Endothelial cell of umbilical vein (primary cell): Measurements from ENCODE around the gene MKLN1.

ENCODE experiments used
- CTCF ChIP-seq, 2 donors: IDR thresholded peaks; 1 replicate in 1 of 2; 2 replicates in 1 of 2; pipeline ENCODE4 v1.5.1; 2011; ENCODE audit warnings: low read length in 2 of 2, mild to moderate bottlenecking in 2 of 2, moderate library complexity in 2 of 2, control low read depth in 1 of 2, inconsistent platforms in 1 of 2, low read depth in 1 of 2; ENCODE audit not compliant: insufficient read depth in 1 of 2; ENCODE audit errors: extremely low read depth in 1 of 2
- EZH2 ChIP-seq: IDR thresholded peaks from 2 replicates; pipeline ENCODE4 v1.6.1; 2012; ENCODE audit warnings: borderline replicate concordance, low read depth, mild to moderate bottlenecking, moderate library complexity, low read length, inconsistent platforms; ENCODE audit not compliant: severe bottlenecking
- FOS ChIP-seq: IDR thresholded peaks from 2 replicates; pipeline ENCODE4 v1.6.1; 2011; ENCODE audit warnings: mild to moderate bottlenecking, low read length, moderate library complexity, borderline replicate concordance; ENCODE audit not compliant: insufficient read depth
- GATA2 ChIP-seq: IDR thresholded peaks from 2 replicates; pipeline ENCODE4 v1.7.0; 2011; ENCODE audit warnings: low read depth, mild to moderate bottlenecking, moderate library complexity, mixed read lengths, low read length; ENCODE audit not compliant: insufficient read length, insufficient read depth
- JUN ChIP-seq: IDR thresholded peaks from 2 replicates; pipeline ENCODE4 v1.6.1; 2011; ENCODE audit warnings: borderline replicate concordance, low read depth; ENCODE audit not compliant: insufficient read length, insufficient read depth
- MYC ChIP-seq: IDR thresholded peaks from one replicate; pipeline ENCODE4 v1.6.1; 2011; ENCODE audit warnings: mild to moderate bottlenecking, low read depth, low read length
- POLR2A ChIP-seq: IDR thresholded peaks from 2 replicates; pipeline ENCODE4 v1.6.1; 2012; ENCODE audit warnings: low read depth, mild to moderate bottlenecking, control low read depth, low read length
- POLR2AphosphoS5 ChIP-seq: IDR thresholded peaks from 2 replicates; pipeline ENCODE4 v1.6.1; 2012; ENCODE audit warnings: low read depth, mild to moderate bottlenecking, control low read depth, low read length, moderate library complexity; ENCODE audit not compliant: insufficient read depth
- TF ChIP-seq, protein P1 (sequence below): IDR thresholded peaks from 2 replicates; pipeline ENCODE4 v1.6.1; 2011; ENCODE audit not compliant: insufficient read depth, insufficient read length

DNA sequence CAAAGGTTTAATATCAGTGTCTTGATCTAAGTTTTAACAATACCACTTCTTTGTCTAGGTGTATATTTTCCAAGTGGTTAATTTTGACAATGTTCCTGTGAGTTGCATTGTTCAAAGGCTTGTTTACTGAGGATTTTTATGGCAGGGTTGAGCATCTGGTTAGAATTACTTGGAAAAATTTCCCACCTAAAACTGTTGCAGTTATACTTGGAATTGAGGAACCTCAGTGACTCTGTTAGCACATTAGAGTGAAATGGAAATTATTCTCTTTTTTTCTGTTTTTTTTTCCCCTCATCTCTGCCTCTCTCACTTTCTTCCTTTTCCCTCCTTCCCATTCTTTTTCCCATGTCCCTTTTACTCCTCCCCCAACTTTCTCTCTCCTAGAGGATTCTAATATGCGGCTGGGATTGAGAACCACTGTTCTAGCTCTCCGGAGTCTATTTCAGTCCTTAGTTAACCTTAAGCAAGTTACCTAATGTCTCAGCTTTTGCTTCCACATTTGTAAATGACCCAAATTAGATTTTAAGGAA is 121.8 kb downstream of the MKLN1 start:
- TF ChIP-seq CTCF (IDR thresholded peaks at IDR 0.05; ENCODE audit: extremely low read depth in 1 of 2, insufficient read depth in 1 of 2, low read depth in 1 of 2, low read length in 2 of 2) (no peak), EZH2 (no peak), MYC (no peak), POLR2A (no peak), GATA2 (no peak), POLR2AphosphoS5 (no peak), FOS (no peak), JUN (no peak)
- TF ChIP-seq, protein P1, sequence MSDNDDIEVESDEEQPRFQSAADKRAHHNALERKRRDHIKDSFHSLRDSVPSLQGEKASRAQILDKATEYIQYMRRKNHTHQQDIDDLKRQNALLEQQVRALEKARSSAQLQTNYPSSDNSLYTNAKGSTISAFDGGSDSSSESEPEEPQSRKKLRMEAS = no peak
